ENCODE results near the gene CPNE5. TPM values are rescaled to one million over a fixed set of nuclear protein-coding genes. Genes with fewer than 3 reads are reported as not detected.
"Not testable (repeated sequence)": the region's sequence is repeated elsewhere in the genome, so short reads cannot be mapped to it uniquely, and the experiment has no call there.

Gene CPNE5
- total RNA-seq, 4 donors from 2014 or later: 0.35 to 5.8 (median 2.9) TPM

GRCh38 chr6:36724514-36725390 lies 114.5 kb downstream of the CPNE5 start:
- no peak overlapping the region for H3K27ac ChIP-seq
- H3K9me3 ChIP-seq: no peaks in the 10 kb centered on the region
- no peaks in the 10 kb centered on the region for H3K4me1 ChIP-seq
- no peaks in the 10 kb centered on the region for H3K27me3 ChIP-seq
- DNase-seq: peak; percentile 70 to 92 (median 83)
- no peaks in the 10 kb centered on the region for H3K36me3 ChIP-seq
- no peak overlapping the region for H3K4me3 ChIP-seq
- TF ChIP-seq CTCF (IDR thresholded peaks at IDR 0.05) (peak; percentile 38 to 81 (median 64)), POLR2A (IDR thresholded peaks at IDR 0.05) (no peak)

- not testable (repeated sequence) for H3K27me3 ChIP-seq, H3K27ac ChIP-seq, DNase-seq
Measured at GRCh38 chr6:36723992-36724391, 115.3 kb downstream of the CPNE5 start.

GRCh38 chr6:36722879-36723278 lies 116.4 kb downstream of the CPNE5 start:
- no peak for DNase-seq
- Histone ChIP-seq H3K4me3 (no peak overlapping the region), H3K9me3 (no peaks in the 10 kb centered on the region), H3K27ac (no peak overlapping the region), H3K27me3 (no peaks in the 10 kb centered on the region), H3K4me1 (no peaks in the 10 kb centered on the region), H3K36me3 (no peaks in the 10 kb centered on the region)
- no peak for TF ChIP-seq POLR2A (IDR thresholded peaks at IDR 0.05)
- no peak for TF ChIP-seq CTCF (IDR thresholded peaks at IDR 0.05)

More at GRCh38 chr6:36723992-36724391, 115.3 kb downstream of the CPNE5 start:
- not testable (repeated sequence) for H3K36me3 ChIP-seq, H3K4me1 ChIP-seq, H3K4me3 ChIP-seq, H3K9me3 ChIP-seq

- Histone ChIP-seq H3K9me3 (no peaks in the 10 kb centered on the region), H3K27ac (no peak overlapping the region)
Measured at GRCh38 chr6:36722365-36722764, 116.9 kb downstream of the CPNE5 start.

GRCh38 chr6:36721369-36722140 lies 117.7 kb downstream of the CPNE5 start:
- no peak for TF ChIP-seq POLR2A (IDR thresholded peaks at IDR 0.05)
- no peak for TF ChIP-seq CTCF (IDR thresholded peaks at IDR 0.05)
- Histone ChIP-seq H3K4me1 (peaks cover 0 to 7% (median 0%) of the 10 kb centered on the region in 4 donors), H3K27me3 (no peaks in the 10 kb centered on the region), H3K9me3 (no peaks in the 10 kb centered on the region), H3K36me3 (no peaks in the 10 kb centered on the region), H3K4me3 (no peak overlapping the region), H3K27ac (no peak overlapping the region)
- DNase-seq: no peak

More at GRCh38 chr6:36722365-36722764, 116.9 kb downstream of the CPNE5 start:
- Histone ChIP-seq H3K4me3 (no peak overlapping the region), H3K27me3 (no peaks in the 10 kb centered on the region), H3K4me1 (no peaks in the 10 kb centered on the region), H3K36me3 (no peaks in the 10 kb centered on the region)
- no peak for DNase-seq
- TF ChIP-seq POLR2A (IDR thresholded peaks at IDR 0.05) (no peak), CTCF (IDR thresholded peaks at IDR 0.05) (no peak)

Data from Peyer's patch (tissue), 4 donors.